HUDEP-2 (cell line): Measurements from ENCODE around the gene CLBA1.
"Not testable (repeated sequence)": the region's sequence is repeated elsewhere in the genome, so short reads cannot be mapped to it uniquely, and the experiment has no call there.

Source experiments
- DNase-seq, 76 experiments: peaks; one replicate each; lab custom pipeline; 2025; ENCODE audit not compliant: unreplicated experiment in 76 of 76; lab: John Stamatoyannopoulos, UW

The CLBA1 gene

GRCh38 chr14:105020815-105021655, 35.4 kb downstream of the CLBA1 start, which contains the start of gene CDCA4:
Gene CDCA4 (minus strand): TSS chr14:105021083. CDS start chr14:105011929, 9,154 bp downstream.
- DNase-seq: peak in 74 of 76 experiments; percentile 23 to 100 (median 95)

DNA sequence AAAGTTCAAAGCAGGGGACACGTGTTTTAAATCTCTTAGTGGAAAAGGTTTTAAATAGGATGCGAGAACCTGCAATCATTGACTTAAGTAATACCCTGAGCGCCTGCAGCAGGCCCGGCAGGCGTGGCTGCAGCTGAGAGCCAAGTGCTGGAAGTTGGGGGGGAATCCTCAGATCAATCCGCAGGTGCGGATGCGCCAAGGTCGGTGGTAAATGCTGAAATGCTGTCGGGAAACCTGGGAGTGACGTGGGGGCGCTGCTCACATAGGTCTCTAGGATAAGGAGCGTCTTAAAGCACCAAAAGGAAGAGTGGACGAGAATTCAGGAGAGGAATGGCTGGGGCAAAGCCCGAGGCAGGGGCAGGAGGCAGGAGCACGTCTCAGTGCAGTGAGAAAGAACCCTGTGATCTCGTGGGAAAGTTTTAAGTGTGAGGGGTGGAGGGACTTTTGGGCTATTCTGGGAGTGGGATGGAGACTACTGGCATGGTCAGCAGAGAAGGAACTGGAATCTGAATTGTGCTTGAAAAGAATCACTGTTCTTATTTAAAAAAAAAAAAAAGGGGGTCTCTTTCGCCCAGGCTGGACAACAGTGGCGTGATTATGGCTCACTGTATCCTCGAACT, 36.2 kb downstream of the CLBA1 start:
- peak in 25 of 76 experiments; percentile 5 to 60 (median 30) for DNase-seq

- DNase-seq: no peak
These were observed 36.7 kb downstream of the CLBA1 start for GRCh38 chr14:105022276-105022670.

DNA sequence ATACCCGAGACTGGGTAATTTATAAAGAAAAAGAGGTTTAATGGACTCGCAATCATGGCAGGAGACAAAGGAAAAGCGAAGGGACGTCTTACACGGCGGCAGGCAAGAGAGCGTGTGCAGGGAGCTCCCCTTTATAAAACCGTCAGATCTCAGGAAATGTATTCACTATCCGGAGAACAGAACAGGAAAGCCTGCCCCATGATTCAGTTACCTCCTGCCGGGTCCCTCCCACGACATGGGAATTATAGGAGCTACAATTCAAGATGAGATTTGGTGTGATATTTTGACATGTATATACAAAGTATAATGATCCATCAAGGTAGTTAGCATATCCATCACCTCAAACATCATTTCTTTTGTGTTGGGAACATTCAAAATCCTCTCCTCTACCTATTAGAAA, 37.6 kb downstream of the CLBA1 start:
- no peak for DNase-seq

GRCh38 chr14:105023791-105024480, 38.3 kb downstream of the CLBA1 start:
- DNase-seq: no peak

GRCh38 chr14:105025429-105025828, 39.8 kb downstream of the CLBA1 start:
- DNase-seq: no peak

DNA sequence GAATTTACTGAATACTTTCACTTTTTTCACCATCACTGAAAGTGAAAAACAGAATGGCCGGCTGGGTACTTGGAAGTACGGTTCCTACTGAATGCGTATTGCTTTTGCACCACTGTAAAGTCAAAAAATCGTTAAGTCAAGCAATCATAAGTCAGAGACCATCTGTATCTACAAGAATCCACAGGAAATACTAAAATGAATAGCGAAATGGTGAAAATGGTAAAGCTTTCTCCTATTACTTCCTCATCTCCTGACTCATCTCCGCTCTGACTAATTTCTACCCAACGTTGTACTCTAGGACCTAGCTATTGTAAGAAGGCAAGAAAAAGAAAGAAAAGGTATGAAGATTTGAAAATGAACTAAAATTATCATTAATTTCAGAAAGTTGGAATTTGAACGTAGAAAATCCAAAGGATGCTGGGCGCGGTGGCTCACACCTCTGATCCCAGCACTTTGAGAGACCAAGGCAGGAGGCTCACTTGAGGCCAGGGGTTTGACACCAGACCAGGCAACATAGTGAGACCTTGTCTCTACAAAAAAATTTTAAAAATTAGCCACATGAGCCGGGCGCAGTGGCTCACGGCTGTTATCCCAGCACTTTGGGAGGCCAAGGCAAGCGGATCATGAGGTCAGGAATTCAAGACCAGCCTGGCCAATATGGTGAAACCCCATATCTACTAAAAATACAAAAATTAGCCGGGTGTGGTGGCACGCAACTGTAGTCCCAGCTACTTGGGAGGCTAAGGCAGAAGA, 40.6 kb downstream of the CLBA1 start:
- no peak for DNase-seq

DNA sequence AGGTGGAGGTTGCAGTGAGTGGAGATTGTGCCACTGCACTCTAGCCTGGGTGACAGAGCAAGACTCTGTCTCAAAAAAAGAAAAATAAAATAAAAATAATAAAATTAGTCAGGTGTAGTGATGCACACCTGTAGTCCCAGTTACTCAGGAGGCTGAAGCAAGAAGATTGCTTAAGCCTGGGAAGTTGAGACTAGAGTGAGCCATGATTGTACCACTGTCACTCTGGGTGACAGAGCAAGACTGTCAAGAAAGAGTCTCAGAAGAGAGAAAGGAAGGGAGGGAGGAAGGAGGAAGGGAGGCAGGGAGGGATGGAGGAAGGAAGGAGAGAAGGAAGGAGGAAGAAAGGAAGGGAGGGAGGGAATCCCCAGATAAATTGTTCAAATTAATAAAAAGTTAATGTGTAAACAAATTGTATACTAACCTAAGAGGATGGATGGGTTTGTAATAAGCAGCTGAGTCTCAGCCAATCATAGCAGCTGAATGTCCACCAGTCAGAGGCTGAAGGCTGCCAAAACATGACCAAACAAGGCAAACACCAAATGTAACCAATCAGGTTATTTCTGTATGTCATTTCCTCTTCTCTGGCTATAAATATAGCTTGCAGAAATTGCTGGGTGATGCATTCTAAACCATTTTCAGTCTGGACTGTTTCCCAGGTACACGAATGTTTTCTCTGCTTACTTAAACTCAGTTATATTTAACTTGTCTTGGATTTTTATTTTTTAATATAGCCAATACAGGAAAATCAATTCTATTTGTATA, 41.4 kb downstream of the CLBA1 start:
- no peak for DNase-seq

- DNase-seq: not testable (repeated sequence)
These were observed 42.1 kb downstream of the CLBA1 start for GRCh38 chr14:105027718-105028117.

DNA sequence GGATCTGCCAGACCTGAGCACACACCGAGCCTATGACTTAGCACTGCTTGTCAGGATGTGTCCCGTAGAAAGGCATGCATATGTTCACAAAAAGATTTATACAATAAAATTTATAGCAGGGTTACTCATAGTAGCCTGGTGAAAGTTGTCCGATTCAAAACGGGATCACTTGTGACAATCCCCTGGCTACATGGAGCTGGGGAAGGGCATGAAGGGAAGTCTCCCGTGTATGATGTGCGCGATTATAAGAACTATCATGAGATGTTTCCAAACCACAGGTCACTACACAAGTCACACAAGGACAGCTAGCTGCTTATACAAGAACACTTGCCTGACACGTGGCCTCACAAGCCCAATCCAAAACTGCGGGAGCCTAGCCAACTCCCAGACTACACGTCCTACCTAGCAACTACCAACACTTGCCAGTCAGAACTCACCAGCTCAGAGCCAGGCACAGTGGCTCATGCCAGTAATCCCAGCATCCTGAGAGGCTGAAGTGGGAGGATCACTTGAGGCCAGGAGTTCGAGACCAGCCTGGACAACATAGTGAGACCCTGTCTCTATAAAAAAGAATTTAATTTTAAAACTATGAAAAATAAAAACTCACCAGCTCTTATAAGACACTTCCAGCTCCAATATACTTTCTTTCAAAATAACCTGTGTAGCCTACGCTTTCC, 42.8 kb downstream of the CLBA1 start:
- DNase-seq: no peak

GRCh38 chr14:105029402-105029801, 43.8 kb downstream of the CLBA1 start:
- no peak for DNase-seq

GRCh38 chr14:105030194-105030593, 44.6 kb downstream of the CLBA1 start:
- DNase-seq: no peak

DNA sequence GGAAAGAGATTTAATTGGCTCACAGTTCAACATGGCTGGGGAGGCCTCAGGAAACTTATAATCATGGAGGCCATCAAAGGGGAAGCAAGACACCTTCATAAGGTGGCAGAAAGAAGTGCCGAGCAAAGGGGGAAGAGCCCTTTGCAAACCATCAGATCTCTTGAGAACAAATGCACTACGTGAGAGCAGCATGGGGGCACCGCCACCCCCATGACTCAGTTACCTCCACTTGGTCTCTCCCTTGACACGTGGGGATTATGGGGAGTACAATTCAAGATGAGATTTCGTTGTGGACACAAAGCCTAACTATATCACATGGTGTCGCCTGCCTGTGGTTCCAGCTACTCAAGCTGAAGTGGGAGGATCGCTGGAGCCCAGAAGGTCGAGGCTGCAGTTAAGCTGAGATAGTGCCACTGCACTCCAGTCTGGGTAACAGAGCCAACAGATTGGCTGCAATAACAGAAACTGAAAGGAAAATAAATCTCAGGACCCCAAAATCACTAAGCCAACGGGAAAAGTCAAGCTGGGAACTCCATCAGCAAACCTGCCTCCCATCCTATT, 45.3 kb downstream of the CLBA1 start:
- DNase-seq: peak in 8 of 76 experiments; percentile 29 to 55 (median 37)

- not testable (repeated sequence) for DNase-seq
These were observed 46.9 kb downstream of the CLBA1 start for GRCh38 chr14:105032451-105032901.

GRCh38 chr14:105033412-105033900, 47.9 kb downstream of the CLBA1 start:
- not testable (repeated sequence) for DNase-seq

GRCh38 chr14:105034315-105035039, 48.9 kb downstream of the CLBA1 start:
- no peak for DNase-seq

DNA sequence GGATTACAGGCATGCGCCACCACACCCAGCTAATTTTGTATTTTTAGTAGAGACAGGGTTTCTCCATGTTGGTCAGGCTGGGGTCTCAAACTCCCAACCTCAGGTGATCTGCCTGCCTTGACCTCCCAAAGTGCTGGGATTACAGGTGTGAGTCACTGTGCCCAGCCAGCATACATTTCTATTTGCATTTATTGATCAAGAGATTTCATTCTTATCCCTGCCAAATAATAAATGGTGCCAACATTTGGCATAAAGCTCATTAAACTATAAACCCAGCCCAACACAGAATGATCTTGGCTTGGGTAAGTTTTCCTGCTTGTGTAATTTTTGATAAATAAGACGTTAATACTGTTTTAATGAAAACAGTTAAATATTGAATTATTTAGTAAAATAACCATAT, 50.0 kb downstream of the CLBA1 start:
- DNase-seq: not testable (repeated sequence)
